ENCODE measurements around the gene STAT5A.
"Not testable (repeated sequence)": the region's sequence is repeated elsewhere in the genome, so short reads cannot be mapped to it uniquely, and the experiment has no call there.

STAT5A gene

DNA sequence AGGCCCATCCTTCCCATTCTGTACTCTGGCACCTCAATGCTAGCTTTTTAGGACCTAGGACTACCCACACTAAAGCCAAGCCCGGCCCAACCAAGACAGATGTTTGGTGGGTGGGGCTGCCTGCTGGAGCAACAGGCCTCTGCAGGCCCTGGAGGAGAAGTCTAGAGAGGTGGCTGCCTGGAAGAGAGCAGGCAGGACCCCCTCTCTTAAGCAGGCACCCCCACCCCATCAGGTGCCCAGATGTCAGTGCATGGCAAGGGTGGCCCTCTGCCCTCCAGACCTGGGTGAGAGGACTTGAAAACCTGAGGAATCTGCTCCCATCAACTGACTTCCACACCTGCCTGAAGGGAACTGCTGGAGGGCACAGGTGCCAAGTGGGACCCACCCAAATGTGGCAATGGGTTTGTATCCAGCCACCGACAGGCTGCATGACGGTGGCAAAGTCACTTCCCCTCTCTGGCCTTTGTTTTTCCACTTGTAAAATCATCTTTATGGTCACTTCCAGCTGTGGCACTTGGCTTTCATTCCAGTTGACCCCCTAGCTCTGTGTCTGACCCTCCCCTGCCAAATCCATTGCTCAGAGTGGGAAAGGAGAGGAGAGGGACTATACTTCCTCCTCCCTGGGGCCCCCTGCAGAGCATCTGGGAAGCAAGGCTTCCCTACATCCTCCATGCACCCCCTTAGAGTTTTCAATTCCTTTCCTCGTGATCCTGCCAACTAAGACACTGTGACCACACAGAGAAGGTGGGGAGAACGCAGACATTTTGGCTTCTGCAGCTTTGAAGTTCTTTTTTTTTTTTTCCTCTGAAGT lies 1.7 kb upstream of the STAT5A start:
- no peak for DNase-seq

GRCh38 chr17:42287305-42287976 lies 857 bp upstream of the STAT5A start:
- no peak for DNase-seq

GRCh38 chr17:42288803-42289610 lies 709 bp downstream of the STAT5A start:
- DNase-seq = no peak

GRCh38 chr17:42289611-42290181 lies 1.4 kb downstream of the STAT5A start:
- DNase-seq = no peak

DNA sequence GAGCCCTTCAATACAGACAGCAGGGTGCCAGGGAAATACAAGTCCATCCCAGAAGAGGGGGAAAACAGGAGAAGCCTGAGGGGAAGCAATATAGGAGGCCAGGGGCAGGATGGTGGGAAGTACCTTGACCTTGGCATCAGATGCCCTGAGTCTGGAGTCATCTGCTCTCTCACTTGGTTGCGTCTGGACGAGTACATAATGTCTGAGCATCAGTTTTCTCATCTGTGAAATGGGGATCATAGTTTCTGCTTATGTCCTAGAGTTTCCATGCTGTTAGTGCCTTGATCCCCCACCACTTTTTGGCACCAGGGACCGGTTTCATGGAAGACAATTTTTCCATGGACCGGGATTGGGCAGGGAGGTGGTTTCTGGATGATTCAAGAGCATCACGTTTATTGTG lies 2.3 kb downstream of the STAT5A start:
- no peak for DNase-seq

- DNase-seq = no peak
Measured at GRCh38 chr17:42291129-42291528, 2.8 kb downstream of the STAT5A start.

- DNase-seq = no peak
Measured at GRCh38 chr17:42294469-42295398, 6.4 kb downstream of the STAT5A start.

DNA sequence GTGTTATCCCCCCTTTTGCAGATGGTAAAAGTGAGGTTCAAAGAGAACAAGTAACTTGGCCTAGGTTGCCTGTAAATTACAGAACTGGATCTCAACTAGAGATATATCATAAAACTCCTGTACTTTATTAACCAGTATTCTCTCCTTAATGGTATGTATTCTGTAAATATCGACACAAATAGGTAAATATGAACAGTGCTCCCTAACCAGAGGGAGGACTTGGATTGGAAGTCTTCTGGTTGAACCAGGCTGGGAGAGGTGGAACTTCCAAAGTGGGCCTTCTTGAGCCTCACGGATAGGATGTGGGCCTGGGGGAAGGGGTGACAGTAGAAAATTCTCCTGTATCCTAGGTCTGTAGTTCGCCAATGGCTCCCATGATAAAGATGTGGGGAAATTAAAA lies 7.7 kb downstream of the STAT5A start:
- no peak for DNase-seq

DNA sequence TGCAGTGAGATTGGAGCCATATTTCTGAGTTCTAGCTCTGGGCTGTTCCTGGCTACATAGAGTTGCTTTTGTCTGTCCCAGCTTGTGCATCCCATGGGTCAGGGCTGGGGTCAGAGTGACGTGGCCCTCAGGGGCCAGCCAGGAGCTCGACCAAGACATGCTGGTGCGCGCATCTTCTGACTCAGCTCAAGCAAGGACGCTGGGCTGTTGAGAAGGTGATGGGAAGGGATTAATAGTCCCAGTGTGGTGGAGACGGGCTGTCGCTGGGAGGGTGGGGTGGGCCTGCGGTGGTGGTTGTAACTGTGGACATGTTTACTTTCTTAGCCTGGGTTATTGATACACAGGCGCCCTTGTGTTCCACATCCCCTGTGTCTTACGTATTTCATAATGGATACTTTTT lies 9.5 kb downstream of the STAT5A start:
- DNase-seq = not testable (repeated sequence)

DNA sequence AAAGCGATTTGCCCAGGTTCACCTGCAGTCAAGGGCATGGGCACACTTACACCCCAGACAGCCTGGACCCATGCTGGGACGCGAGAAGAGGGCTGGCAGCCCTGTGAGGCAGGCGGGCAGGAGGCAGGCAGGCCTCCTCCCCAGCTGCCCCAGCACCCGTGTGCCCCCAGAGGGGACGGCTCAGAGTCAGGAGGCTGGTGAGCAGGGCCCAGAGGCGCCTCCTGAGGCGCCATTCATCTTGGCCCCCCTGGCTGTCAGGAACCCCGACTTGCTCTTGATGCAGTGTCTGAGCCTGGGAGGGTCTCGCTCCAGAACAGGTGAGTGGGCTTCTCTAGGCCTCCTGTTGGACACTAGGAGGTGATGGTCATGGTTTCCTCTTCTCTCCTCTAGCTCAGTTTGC lies 11.1 kb downstream of the STAT5A start:
- not testable (repeated sequence) for DNase-seq

DNA sequence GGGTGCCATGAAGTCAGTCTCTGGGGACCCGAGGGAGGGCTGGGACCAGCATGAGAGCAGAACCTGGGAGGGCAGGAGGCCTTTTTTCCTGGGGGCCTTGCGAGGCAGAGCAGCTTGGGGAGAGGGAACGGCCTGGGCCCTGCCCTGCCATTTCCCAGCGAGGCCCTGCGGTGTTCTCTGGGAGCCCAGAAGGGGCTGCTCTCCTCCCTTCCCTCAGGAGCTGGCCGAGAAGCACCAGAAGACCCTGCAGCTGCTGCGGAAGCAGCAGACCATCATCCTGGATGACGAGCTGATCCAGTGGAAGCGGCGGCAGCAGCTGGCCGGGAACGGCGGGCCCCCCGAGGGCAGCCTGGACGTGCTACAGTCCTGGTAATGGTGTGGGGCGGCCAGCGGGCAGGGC lies 11.6 kb downstream of the STAT5A start:
- not testable (repeated sequence) for DNase-seq

DNA sequence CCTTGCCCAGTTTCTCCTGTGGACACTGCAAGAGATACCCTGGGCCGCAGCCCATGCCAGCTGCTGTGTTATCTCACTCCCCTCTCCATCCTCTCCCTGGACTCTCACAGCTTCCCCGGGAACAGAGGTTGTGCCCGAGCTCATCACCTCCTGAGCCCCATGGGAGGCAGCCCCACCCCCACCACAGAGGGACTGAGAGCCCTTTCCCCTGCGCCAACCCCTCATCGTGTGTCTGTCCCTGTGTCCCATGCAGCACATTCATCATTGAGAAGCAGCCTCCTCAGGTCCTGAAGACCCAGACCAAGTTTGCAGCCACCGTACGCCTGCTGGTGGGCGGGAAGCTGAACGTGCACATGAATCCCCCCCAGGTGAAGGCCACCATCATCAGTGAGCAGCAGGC lies 12.7 kb downstream of the STAT5A start:
- DNase-seq = no peak

GRCh38 chr17:42303694-42304093 lies 15.4 kb downstream of the STAT5A start:
- no peak for DNase-seq

- DNase-seq = no peak
Measured at GRCh38 chr17:42304187-42305030, 16.1 kb downstream of the STAT5A start.

- DNase-seq = not testable (repeated sequence)
Measured at GRCh38 chr17:42305031-42305330, 16.7 kb downstream of the STAT5A start.

DNA sequence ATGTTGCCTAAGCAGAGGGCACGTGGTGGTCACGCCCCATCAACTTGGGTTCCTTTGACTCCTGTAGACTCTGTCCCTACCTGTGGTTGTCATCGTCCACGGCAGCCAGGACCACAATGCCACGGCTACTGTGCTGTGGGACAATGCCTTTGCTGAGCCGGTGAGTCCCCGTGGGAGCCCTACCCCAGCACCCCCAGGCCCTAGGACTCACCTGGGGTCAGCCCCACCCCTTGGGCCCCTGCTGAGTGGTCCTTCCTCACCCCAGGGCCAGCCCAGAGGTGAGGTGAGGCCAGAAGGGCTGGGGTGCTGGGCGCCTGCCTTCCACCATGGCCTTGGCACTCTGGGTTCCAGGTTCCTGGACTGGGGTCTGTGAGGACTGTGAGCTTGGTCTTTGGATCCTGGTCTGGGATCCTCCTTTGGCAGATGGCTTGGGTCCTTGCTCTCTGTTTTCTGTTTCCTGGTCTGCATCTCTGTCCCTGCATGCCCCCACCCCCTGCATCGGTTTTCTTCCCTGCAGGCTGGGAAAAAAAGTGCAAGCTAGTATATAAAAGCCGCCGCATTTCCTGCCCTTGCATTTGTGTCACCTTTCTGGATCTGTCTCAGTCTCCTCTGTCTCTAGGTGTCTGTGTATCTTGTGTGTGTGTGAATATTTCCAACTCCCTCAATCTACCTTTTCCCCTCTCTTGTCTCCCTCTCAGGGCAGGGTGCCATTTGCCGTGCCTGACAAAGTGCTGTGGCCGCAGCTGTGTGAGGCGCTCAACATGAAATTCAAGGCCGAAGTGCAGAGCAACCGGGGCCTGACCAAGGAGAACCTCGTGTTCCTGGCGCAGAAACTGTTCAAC lies 17.5 kb downstream of the STAT5A start:
- DNase-seq = no peak

DNA sequence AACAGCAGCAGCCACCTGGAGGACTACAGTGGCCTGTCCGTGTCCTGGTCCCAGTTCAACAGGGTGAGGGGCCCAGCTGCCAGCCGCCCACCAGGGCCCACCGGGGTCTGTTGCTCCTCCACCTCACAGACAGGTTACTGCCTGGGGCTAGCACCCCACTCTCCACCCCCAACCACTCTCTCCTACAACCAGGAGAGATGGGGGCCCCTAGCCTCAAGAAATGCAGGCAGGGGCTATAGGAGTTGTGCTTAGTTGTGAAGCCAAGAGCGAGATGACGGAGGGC lies 18.0 kb downstream of the STAT5A start:
- DNase-seq = no peak

- no peak for DNase-seq
Measured at GRCh38 chr17:42307362-42307927, 19.1 kb downstream of the STAT5A start.

DNA sequence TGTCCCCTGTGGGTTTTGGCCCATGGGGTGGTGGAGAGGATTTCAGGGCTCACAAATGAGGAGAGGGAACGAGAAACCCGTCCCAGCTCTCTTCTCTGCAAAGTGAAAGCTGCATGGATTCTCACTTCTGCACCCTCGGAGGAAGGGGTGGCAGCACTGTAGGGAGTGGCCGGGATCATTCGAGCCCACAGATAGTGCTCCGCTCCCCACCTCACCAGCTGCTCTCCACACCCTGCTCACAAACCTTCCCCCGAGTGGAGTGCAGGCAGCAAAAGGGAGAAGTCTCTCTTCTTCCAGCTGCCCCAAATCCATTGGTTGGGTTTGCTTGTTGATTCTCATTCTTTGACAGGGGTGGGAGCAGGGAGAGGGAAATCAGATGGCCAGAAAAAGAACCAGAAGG lies 20.1 kb downstream of the STAT5A start:
- DNase-seq = no peak

GRCh38 chr17:42309142-42309541 lies 20.8 kb downstream of the STAT5A start:
- DNase-seq = no peak
